BJ (cell line): ENCODE data around the gene TMCC3. TPM values are rescaled to one million over a fixed set of nuclear protein-coding genes. Genes with fewer than 3 reads are reported as not detected.

Source experiments
- CTCF ChIA-PET: fragments of 350-600 bp; formaldehyde crosslinking; extraction: SDS; loops from one replicate; lab custom pipeline; 2021; ENCODE audit warnings: antibody characterized with exemption, inconsistent platforms; lab: Yijun Ruan, JAX
- POLR2A ChIA-PET: fragments of 300-600 bp; sonication (Branson Sonifier 250); formaldehyde crosslinking; extraction: SDS; loops from one replicate; lab custom pipeline; 2021; ENCODE audit warnings: antibody characterized with exemption; lab: Charles Lee
- DNase-seq: peaks from one replicate; pipeline ENCODE4 v3.0.0-alpha.2; 2011; ENCODE audit warnings: low read depth
- H3K27me3 ChIP-seq: 2 replicates; pipeline ENCODE4 v1.6.0; 2011; ENCODE audit warnings: low read length; ENCODE audit not compliant: control insufficient read depth, insufficient read depth
- H3K36me3 ChIP-seq: 2 replicates; pipeline ENCODE4 v1.5.1; 2011; ENCODE audit warnings: low read length; ENCODE audit not compliant: control insufficient read depth, insufficient read depth
- H3K4me3 ChIP-seq: 2 replicates; pipeline ENCODE4 v1.5.1; 2011; ENCODE audit warnings: low read depth, mild to moderate bottlenecking, control low read depth, low read length
- polyA plus RNA-seq: library from polyadenylated mRNA; depleted of rRNA; stranded (reverse); fragments of >200 nt; gene quantifications from 2 replicates; pipeline ENCODE4 v1.2.3, GENCODE V29; 2011
- TF ChIP-seq, protein P1 (sequence below): IDR thresholded peaks from 2 replicates; pipeline ENCODE4 v1.5.1; 2011; ENCODE audit warnings: low read depth, mild to moderate bottlenecking, control low read depth, inconsistent platforms, low read length, moderate library complexity; ENCODE audit not compliant: insufficient read depth

The TMCC3 gene
- polyA plus RNA-seq, 1 experiment = not detected

DNA sequence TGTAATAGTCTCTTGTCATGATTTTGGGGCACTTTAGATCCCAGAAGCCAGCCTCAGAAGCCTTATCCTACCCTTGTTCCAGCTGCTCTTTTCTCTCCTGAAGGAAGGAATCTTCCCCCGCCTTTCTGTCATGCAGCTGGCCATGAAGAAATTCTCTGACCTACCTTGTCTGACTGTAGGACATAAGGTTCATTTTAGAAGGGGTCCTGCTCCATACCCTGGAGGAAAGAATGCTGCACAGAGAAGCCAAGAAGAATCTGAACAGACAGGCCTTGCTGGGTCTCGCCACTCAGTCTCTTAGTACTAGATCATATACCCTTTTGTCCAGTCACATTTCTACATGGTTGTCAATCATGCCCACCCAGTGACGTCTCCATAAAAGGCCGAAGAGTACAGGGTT lies 6.2 kb upstream of the TMCC3 start:
- peaks cover 9% of the 10 kb centered on the region for H3K27me3 ChIP-seq
- no peak overlapping the region for H3K4me3 ChIP-seq
- ChIA-PET CTCF (no interaction called here), POLR2A (no interaction called here)
- no peak for DNase-seq
- TF ChIP-seq, protein P1, sequence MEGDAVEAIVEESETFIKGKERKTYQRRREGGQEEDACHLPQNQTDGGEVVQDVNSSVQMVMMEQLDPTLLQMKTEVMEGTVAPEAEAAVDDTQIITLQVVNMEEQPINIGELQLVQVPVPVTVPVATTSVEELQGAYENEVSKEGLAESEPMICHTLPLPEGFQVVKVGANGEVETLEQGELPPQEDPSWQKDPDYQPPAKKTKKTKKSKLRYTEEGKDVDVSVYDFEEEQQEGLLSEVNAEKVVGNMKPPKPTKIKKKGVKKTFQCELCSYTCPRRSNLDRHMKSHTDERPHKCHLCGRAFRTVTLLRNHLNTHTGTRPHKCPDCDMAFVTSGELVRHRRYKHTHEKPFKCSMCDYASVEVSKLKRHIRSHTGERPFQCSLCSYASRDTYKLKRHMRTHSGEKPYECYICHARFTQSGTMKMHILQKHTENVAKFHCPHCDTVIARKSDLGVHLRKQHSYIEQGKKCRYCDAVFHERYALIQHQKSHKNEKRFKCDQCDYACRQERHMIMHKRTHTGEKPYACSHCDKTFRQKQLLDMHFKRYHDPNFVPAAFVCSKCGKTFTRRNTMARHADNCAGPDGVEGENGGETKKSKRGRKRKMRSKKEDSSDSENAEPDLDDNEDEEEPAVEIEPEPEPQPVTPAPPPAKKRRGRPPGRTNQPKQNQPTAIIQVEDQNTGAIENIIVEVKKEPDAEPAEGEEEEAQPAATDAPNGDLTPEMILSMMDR = no peak
- no peaks in the 10 kb centered on the region for H3K36me3 ChIP-seq

DNA sequence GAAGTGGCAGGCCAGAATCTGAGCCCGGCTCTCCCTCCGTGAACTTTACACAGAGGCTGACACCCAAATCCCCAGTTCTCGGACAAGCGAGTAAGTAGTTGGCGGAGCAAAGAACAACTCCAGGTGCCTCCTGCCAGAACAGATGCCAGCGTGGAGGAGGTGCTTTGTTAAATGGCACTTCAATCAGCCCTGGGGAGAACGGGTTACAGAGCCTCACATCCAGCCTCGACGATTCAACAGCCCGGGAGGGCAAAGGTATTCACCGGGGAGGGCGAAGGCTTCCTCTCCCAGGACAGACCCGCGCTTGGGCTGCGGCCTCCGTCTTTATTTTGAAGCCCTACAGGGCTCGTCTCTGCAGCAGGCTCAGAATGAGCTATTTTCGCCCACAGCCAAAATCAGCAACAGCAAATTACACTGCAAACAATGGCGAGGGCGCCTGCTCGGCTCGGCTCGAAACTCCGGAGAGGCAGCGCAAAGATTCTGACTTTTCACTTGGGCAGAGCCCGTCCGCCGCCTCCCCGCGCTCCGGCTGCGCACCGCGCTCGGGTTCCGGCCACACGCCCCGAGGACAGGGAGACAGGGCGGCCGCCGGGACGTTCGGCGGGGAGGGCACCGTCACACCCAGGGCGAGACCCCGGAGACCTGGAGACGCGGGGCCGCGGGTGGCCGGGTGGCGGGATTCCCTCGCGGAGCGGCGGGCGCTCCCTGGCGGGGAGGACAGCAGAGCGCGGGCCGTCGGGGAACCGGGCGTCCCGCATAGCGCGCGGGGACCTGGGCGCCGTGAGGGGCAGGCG lies 811 bp downstream of the TMCC3 start:
- CTCF ChIA-PET = no interaction called here
- TF ChIP-seq, protein P1 = no peak
- POLR2A ChIA-PET = no interaction called here
- no peak overlapping the region for H3K4me3 ChIP-seq
- H3K27me3 ChIP-seq = peaks cover 17% of the 10 kb centered on the region
- no peaks in the 10 kb centered on the region for H3K36me3 ChIP-seq
- no peak for DNase-seq

DNA sequence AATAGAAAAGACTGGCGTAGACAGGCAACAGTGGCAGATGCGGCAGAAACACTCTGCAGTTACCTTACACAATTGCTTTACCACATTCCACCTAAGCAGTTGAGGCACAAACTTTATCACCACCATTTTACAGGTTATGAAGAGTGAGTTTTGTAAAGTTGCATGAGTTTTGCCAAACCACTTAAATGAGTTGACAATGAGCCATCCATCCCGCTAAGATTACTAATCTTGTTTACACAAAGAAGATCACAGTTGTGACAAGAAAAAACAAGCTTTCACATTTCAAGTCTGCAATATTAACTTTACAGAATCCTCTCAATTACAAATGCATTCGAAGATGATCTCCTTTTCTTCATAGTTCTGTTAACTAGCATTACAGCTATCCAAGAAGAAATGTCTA lies 1.8 kb downstream of the TMCC3 start:
- no peak overlapping the region for H3K4me3 ChIP-seq
- POLR2A ChIA-PET = no interaction called here
- H3K27me3 ChIP-seq = peaks cover 17% of the 10 kb centered on the region
- TF ChIP-seq, protein P1 = no peak
- CTCF ChIA-PET = no interaction called here
- H3K36me3 ChIP-seq = no peaks in the 10 kb centered on the region
- DNase-seq = no peak

DNA sequence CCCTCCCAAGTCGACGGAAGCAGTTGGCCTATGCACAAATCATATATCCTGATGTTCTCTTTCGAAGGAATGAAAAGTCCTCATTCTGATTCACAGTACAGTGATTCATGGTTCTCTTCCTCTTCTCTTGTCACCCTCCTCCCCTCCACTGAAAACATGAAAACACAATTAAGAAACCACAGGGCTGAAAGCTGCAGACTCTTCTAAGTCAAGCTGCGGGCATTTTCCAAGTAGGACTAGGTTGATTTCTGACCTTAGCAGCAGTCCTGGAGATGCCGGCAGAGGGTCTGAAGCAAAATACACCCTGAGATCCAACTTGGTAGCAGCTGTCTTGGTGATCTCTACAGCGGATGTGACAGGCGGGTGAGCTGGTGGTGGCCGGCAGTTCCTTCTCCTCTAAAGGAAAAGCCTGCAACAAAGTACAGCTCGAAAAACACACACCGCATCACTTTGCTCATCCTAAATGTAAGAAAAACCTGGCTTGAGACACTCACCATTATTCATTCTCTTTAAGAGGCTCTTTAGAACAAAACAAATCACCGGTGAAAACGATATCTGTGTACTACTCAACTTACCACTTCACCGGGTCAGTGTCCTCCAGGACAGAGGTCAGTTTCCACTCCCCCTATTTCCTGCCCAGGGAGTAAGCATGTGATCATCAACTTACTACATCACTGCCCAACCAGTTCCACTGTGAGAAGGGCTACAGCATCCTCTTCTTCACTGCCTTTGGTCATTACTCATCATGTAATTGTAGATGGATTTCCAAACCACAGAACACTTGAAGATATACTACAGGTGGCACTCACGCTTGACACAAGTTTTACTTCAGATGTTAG lies 6.0 kb downstream of the TMCC3 start:
- no peak for DNase-seq
- ChIA-PET CTCF (no interaction called here), POLR2A (no interaction called here)
- Histone ChIP-seq H3K36me3 (no peaks in the 10 kb centered on the region), H3K27me3 (peaks cover 7% of the 10 kb centered on the region), H3K4me3 (no peak overlapping the region)
- TF ChIP-seq, protein P1 = no peak

DNA sequence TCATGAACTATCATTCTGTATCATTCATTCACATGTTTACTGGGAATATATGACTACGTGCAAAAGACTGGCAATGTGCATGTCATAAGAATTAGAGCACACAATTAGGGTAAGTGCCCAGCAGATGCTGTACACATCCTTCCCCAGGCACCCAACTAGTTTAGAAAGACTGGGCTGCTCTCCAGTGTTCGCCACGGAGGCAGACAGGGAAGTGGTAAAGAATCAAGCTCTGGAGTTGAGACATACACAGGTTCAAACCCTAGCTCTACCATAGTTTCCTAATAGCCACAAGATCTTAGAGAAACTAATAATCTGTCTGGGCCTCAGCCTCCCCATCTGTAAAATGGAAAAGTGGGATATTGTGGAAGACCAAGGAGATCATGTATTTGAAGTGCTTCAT lies 6.8 kb downstream of the TMCC3 start:
- Histone ChIP-seq H3K27me3 (peaks cover 4% of the 10 kb centered on the region), H3K36me3 (no peaks in the 10 kb centered on the region), H3K4me3 (no peak overlapping the region)
- no peak for DNase-seq
- TF ChIP-seq, protein P1 = no peak
- POLR2A ChIA-PET = no interaction called here
- CTCF ChIA-PET = no interaction called here
